Uterus (tissue), 2 donors: ENCODE data around the gene BIVM.

ENCODE experiments used
- CTCF ChIP-seq, 4 experiments: fragments of 200-600 bp in 2 of 4; fragments of 450-650 bp in 2 of 4; sonication (generic) in 2 of 4; IDR thresholded peaks; one replicate each; pipeline ENCODE4 v1.5.1; 2016 to 2019; ENCODE audit warnings: antibody characterized with exemption in 4 of 4, mild to moderate bottlenecking in 2 of 4, moderate library complexity in 1 of 4
- POLR2A ChIP-seq, 2 donors: fragments of 450-650 bp; IDR thresholded peaks; one replicate each; pipeline ENCODE4 v1.6.1; 2016; ENCODE audit warnings: antibody characterized with exemption in 2 of 2, mild to moderate bottlenecking in 1 of 2, moderate library complexity in 1 of 2

- TF ChIP-seq CTCF (IDR thresholded peaks at IDR 0.05) (no peak), POLR2A (IDR thresholded peaks at IDR 0.05) (no peak)
Measured at GRCh38 chr13:102793611-102794355, 5.1 kb upstream of the BIVM start.
